Right hindlimb (tissue), 1 donor: ENCODE results near the gene USP3.

Experiments
- DNase-seq: peaks from one replicate; pipeline ENCODE4 v3.0.0-alpha.2; 2018

The USP3 gene

DNA sequence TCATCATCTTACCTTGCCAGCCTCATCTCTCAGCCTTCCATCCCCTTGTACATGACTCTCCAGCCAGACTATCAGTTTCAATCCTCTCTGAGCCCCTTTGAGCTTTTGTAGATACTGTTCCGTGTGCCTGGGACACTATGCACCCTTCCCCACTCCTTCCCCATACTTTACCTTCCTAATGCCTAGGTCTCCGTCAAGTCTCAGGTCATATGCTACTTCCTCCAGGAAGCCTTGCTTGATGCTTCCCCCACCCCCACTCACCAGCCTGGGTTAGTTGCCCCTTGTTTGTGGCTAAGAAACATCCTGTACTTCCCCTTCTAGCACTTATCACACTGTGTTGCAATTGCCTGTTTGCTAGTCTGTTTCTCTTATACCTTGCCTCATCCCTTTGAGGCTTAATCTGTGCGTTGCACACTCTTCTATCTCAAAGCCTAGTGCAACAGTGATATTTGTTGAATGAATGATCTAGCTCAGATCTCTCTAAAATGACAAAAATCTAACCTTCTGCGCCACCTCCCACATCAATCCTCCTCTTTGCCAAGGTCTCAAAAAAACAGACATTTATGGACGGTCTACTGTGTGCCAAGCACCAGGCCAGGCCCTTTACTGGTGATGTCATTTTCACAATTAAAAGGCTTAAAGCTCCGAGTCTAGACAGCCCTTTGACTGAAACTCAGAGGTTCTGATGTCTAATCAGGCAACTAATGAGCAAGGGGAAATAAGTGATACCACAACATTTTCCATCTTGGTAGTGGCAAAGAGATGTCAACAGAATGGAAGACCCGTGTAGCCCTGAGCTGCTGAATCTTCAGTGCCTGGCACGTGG is 6.5 kb upstream of the USP3 start:
- no peak for DNase-seq

GRCh38 chr15:63499175-63499549 is 5.2 kb upstream of the USP3 start:
- DNase-seq: no peak

DNA sequence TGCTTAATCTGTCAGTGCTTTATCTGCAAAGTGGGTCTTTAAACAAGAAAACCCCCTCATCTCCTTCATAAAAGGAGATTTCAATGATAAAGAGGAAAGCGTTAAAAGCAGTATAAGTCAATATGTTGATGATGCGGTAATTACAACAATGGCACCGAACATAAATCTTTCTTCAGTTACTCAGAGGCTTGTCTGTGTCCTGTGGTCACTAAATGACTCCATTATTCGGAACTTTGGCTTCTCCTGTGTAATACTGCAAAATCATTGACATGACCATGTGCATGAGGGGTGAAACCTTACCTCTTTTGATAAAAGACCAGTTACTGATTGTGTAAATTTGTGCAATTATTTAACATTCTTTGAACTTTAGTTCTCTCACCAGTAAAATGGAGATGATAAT is 4.8 kb upstream of the USP3 start:
- no peak for DNase-seq

DNA sequence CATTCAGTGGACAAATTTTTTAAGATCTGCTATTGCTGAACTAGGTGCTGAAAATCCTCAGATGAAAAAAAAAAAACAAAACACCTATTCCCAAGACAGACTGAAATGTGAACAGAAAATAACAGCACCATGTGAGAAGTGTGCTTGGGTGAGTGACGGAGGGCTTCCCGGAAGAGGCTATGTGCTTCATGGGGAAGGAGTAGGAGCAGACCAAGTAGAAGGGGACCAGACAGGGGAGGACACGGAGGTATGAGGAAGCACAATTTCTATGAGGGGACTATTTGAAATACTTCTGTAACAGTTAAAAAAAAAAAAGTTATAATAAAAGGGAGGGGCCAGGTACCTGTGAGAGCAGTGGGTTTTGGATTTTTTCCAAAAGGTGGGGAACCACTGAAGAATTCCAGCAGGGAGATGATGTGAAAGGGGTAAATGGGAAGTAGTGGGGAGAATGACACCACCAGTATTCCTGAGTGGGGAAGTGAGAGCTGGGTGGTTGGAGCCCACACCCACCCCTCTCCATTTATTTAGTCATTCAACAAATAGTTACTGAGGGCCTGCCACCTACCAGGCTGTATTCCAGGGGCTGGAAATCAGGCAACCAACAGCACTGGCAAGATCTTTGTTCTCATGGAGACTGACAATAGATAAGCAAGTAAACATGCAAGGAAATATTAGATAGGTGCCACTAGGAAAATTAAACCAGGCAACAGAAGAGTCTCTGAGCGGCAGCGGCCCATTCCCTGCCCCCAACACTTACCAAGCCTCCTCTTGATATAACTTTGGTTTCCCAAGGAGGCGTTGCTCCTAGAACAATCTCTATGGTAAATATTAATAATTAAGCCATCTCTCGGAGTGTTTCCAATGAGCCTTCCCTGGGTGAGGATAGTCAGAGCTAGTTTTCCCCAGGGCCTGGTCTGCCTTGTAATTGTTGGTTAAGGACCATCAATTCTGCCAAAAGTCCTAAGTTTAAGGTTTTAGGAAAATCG is 3.8 kb upstream of the USP3 start:
- DNase-seq: no peak

DNA sequence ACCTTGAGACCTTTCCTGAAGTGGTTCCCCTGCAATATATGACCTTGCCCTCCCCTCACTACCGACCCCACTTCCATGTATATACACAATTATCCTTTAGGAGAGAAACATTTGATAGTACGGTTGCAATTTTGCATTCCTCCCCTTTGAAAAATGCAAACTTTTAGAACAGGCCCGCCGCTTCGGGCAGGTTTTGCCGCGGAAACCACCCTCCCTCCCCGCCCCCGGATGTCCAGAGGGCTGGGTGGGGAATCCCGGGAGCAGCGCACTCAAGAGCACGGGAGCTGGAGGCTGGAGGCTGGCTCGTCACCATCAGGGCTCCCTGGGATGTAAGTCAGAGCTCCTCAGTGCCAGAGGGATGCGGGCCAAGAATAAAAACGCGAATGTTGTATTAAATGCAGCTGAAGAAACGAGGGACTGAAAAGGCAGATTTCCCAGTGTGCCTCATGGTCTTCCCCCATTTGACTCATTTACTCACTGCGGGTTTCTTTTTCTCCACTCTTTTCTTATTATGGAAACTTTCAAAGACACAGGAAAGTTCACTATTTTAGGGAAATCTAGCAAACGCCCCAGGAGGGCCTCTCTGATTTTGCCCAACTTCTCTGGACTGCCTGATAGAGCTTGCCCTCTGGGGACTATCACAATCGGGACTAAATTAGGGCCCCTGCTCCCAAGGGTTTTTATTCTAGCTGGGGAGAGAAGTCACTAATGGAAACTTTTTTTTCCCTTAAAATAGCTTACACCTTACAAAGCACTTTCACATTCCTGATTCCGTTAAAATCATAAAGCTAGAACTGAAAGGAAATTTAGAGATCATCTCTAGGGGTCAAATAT is 2.9 kb upstream of the USP3 start:
- DNase-seq: peak; percentile 88

GRCh38 chr15:63502137-63502766 is 2.1 kb upstream of the USP3 start:
- no peak for DNase-seq

- peak; percentile 78 for DNase-seq
Measured at GRCh38 chr15:63502843-63503738, 1.3 kb upstream of the USP3 start.

- no peak for DNase-seq
Measured at GRCh38 chr15:63503739-63504246, 600 bp upstream of the USP3 start.

DNA sequence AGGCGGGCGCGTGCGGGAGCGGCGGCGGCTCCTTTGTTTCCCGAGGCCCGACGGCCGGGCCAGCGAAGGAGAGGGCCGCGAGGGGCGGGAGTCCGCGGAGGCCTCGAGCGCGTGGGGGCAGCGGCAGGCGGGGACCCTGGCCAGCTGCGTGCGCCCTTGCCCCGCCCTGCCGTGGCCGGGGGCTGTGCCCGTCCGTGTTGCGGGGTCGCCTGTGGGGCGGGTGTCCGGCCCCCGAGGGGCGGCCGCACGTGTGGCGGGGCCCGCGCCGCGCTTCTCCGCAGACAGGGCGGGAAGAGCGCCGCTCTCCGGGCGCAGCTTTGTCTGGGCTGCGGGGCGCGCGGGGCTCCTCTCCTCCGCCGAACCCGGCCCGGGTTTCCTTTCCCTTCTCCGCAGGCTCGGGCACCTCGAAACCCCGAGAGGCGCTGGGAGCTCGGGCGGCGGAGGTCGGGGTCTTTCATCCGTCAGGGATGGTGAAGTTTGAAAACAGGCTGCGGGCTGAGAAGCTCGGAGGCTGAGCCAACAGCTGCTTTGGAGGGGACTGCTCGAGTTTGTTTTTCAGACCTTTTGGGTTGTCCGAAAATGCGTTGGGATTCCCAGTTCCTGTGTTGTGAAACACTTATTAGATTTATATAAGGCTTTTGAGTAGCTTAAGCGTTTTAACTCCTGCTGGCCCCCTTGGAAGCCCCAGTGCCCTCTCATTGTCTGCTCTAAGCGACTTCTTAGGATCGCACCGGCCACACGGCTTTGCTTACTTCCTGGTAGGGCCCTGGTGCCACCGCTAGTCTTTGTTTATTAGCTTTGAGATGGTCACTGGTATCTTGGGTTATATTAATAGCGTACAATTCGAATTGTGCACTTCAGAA is 817 bp downstream of the USP3 start:
- peak; percentile 65 for DNase-seq

DNA sequence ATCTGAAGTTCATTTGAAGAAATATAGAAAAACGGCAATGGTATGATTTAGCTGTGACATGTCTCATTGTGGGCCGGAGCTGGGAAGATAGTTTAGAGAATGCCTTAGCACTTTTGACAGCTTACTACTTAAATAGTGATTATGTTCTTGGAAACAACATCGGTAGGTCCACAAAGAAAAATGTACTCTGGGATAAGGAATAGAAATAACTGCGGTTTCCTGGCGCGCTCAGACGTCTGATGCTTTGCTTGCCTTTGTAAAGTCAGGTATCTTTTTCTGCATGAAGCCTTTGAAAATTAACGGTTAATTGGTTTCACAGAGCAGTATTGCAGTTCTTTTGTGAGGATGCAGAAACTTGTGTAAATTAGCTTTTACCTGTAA is 1.4 kb downstream of the USP3 start:
- no peak for DNase-seq

DNA sequence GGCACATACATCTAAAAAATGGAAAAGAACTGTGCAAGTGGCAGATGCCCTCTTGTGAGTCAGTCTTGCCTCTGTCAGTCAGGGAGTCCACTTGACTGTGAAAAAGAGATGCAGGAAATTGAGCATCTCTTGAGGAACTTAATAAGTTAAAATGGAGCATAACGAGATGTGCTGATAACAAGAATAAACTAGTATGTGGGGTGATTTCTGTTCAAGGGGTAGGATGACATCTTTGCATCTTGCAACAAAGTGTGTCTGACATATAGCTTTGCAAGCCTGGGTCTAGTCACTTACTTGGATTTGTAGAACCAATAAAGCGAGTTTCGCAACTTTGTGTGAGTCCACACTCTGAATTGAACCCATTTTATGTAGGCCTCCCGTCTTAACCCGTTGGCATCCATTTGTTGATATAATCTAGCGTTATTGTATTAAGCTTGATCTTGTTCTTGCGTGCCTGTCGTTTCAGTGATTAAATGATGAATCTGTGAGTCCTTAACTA is 2.2 kb downstream of the USP3 start:
- DNase-seq: no peak

DNA sequence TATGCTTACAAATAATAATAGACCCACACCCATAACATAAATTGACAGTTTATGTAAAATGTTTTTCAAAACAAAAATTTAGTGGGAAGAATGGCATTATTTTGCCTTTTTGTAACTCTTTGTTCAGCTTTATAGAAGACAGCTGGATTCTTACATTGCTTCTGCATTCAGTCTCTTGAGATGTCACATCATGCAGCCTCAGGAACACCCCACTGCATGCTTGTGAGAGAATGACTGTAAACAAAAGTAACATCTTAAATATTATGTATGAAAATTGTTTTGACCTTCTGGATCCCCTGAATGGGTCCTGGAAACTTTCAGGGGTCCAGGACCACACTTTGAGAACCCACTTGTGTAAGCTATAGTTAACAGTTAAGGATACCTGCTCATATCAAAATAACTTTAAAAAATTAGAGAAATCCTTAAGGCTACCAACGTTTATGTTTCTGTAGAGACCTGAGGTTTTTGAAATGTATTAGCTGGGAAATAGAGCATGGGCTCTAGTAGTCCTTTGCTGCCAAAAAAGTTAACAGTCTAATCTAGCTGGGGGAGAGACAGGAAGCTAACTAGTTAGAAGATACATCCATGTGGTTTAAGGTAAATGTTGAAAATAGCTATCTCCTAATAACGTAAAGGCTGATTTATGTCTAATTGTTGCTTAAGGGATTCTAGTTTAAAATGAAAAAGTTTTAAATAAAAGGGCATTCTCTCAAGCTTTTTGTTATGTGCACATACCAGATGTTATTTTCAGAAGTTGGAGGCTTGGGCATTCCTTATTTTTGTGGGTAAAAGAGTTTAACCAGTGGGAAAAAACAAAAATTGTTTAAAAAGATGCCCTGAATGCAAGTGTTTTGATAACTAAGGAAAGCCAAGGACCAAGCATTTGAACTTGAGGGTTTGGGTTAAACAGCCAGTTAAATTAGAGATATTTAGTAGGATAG is 3.8 kb downstream of the USP3 start:
- DNase-seq: no peak

- DNase-seq: no peak
Measured at GRCh38 chr15:63509056-63509954, 4.9 kb downstream of the USP3 start.

DNA sequence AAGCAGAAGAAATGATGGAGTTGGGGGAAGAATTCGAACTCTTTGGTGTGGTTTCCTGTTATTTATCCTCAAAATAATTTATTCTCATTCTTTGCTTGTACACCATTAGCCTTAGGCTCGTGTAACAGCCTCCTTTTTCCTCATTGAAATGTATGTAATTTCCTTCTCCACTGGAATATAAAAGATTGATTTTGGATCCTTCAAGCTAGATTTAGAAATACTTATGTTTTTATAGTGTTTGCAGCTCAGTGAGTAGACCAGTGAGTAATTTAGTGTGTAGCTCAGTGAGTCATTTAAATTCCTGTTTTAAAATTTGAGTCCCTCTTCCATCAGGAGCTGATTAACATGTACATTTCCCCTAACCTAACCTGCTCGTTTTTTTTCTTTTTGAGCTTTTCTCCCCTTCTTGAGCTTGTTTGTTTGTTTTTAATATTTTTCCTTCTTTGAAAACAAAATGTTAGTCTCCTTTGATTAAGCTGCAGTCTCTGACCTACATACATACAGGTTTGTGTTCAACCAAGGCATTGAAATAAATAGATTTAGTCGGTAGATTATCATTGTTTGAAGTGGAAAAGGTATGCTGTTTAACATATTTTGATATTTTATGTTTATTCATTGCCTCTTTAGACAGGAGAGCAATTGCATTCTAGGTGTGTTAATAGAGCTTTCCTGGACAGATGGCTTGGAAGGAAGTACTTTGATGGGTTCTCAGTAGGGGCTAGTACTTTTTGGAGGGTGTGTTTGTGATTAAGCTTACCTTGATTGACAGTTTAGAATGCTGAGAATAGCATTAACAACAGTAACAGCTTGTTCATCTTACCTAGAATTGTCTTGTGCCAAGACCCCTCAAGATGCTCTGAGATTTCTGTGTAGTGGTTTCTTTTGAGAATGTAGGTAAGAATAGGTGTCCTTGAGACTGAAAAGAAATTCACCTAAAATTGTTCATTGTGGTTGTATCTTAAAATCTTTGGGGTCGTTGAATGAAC is 5.9 kb downstream of the USP3 start:
- DNase-seq: no peak

GRCh38 chr15:63512148-63512547 is 7.8 kb downstream of the USP3 start:
- no peak for DNase-seq

- no peak for DNase-seq
Measured at GRCh38 chr15:63513271-63513670, 8.9 kb downstream of the USP3 start.
